Measurements from ENCODE around the gene MPHOSPH9. TPM values are rescaled to one million over a fixed set of nuclear protein-coding genes. Genes with fewer than 3 reads are reported as not detected.
A peak's percentile ranks its signal among the peaks of the same experiment; 100 is the strongest.

Gene MPHOSPH9
- total RNA-seq, 4 donors from 2014 or later: 14.2 to 25.3 (median 15.1) TPM

GRCh38 chr12:123108682-123109066 lies 124.3 kb downstream of the MPHOSPH9 start:
- H3K4me1 ChIP-seq: peaks cover 63 to 79% (median 73%) of the 10 kb centered on the region in 4 donors
- 82% methylated on average over 6 of the region's 7 CpGs for WGBS
- TF ChIP-seq POLR2AphosphoS5 (IDR thresholded peaks at IDR 0.05) (no peak), CTCF (IDR thresholded peaks at IDR 0.05) (no peak), EP300 (IDR thresholded peaks at IDR 0.05) (no peak), POLR2A (IDR thresholded peaks at IDR 0.05; ENCODE audit: low read depth) (no peak)
- DNase-seq (ENCODE audit: extremely low spot score): no peak
- H3K9me3 ChIP-seq: no peaks in the 10 kb centered on the region
- peaks cover 6 to 34% (median 13%) of the 10 kb centered on the region in 4 donors for H3K36me3 ChIP-seq
- H3K4me3 ChIP-seq: no peak overlapping the region
- no peak overlapping the region for H3K27ac ChIP-seq (replicated peaks in 1 of 4)
- intact Hi-C loops (cut with DNase I): no loop called here
- no peaks in the 10 kb centered on the region for H3K27me3 ChIP-seq

GRCh38 chr12:123107926-123108681 lies 124.8 kb downstream of the MPHOSPH9 start:
- Histone ChIP-seq H3K27me3 (no peaks in the 10 kb centered on the region), H3K27ac (replicated peaks in 1 of 4) (peak overlapping the region in 1 of 4 donors; percentile 63), H3K4me1 (peaks cover 58 to 77% (median 68%) of the 10 kb centered on the region in 4 donors), H3K36me3 (peaks cover 6 to 34% (median 13%) of the 10 kb centered on the region in 4 donors), H3K4me3 (no peak overlapping the region), H3K9me3 (no peaks in the 10 kb centered on the region)
- 81% methylated on average over 13 of the region's 13 CpGs for WGBS
- TF ChIP-seq EP300 (IDR thresholded peaks at IDR 0.05) (no peak), POLR2AphosphoS5 (IDR thresholded peaks at IDR 0.05) (no peak), POLR2A (IDR thresholded peaks at IDR 0.05; ENCODE audit: low read depth) (no peak), CTCF (IDR thresholded peaks at IDR 0.05) (no peak)
- no peak for DNase-seq (ENCODE audit: extremely low spot score)
- intact Hi-C loops (cut with DNase I): no loop called here

GRCh38 chr12:123106640-123107359 lies 126.1 kb downstream of the MPHOSPH9 start:
- peaks cover 6 to 34% (median 15%) of the 10 kb centered on the region in 4 donors for H3K36me3 ChIP-seq
- WGBS: 61% methylated on average over 6 of the region's 9 CpGs
- peak overlapping the region; percentile 1 to 63 (median 34) for H3K27ac ChIP-seq (replicated peaks in 1 of 4)
- no peak overlapping the region for H3K4me3 ChIP-seq
- no peaks in the 10 kb centered on the region for H3K27me3 ChIP-seq
- intact Hi-C loops (cut with DNase I): no loop called here
- TF ChIP-seq POLR2A (IDR thresholded peaks at IDR 0.05; ENCODE audit: low read depth): no peak
- TF ChIP-seq POLR2AphosphoS5 (IDR thresholded peaks at IDR 0.05): no peak
- no peak for TF ChIP-seq EP300 (IDR thresholded peaks at IDR 0.05)
- no peaks in the 10 kb centered on the region for H3K9me3 ChIP-seq
- DNase-seq (ENCODE audit: extremely low spot score): no peak
- peaks cover 45 to 64% (median 61%) of the 10 kb centered on the region in 4 donors for H3K4me1 ChIP-seq

- TF ChIP-seq POLR2A (IDR thresholded peaks at IDR 0.05; ENCODE audit: low read depth) (no peak), POLR2AphosphoS5 (IDR thresholded peaks at IDR 0.05) (peak; percentile 53 to 62), EP300 (IDR thresholded peaks at IDR 0.05) (peak; percentile 30), CTCF (IDR thresholded peaks at IDR 0.05) (no peak)
- H3K9me3 ChIP-seq: no peaks in the 10 kb centered on the region
- peaks cover 6 to 34% (median 15%) of the 10 kb centered on the region in 4 donors for H3K36me3 ChIP-seq
- 79% methylated on average over 14 of the region's 14 CpGs for WGBS
- no peaks in the 10 kb centered on the region for H3K27me3 ChIP-seq
- DNase-seq (ENCODE audit: extremely low spot score): no peak
- intact Hi-C loops (cut with DNase I): no loop called here
- no peak overlapping the region for H3K4me3 ChIP-seq
- H3K27ac ChIP-seq (replicated peaks in 1 of 4): peak overlapping the region; percentile 28 to 63 (median 34)
- H3K4me1 ChIP-seq: peaks cover 41 to 63% (median 56%) of the 10 kb centered on the region in 4 donors
Measured at GRCh38 chr12:123105211-123105826, 127.6 kb downstream of the MPHOSPH9 start.

- H3K36me3 ChIP-seq: peaks cover 6 to 29% (median 12%) of the 10 kb centered on the region in 4 donors
- 90% methylated on average over 4 of the region's 4 CpGs for WGBS
- DNase-seq (ENCODE audit: extremely low spot score): no peak
- TF ChIP-seq POLR2A (IDR thresholded peaks at IDR 0.05; ENCODE audit: low read depth): no peak
- TF ChIP-seq POLR2AphosphoS5 (IDR thresholded peaks at IDR 0.05): no peak
- TF ChIP-seq EP300 (IDR thresholded peaks at IDR 0.05): no peak
- no peak for TF ChIP-seq CTCF (IDR thresholded peaks at IDR 0.05)
- no peaks in the 10 kb centered on the region for H3K27me3 ChIP-seq
- peak overlapping the region; percentile 24 to 42 (median 30) for H3K27ac ChIP-seq (replicated peaks in 1 of 4)
- intact Hi-C loops (cut with DNase I): no loop called here
- H3K4me3 ChIP-seq: no peak overlapping the region
- no peaks in the 10 kb centered on the region for H3K9me3 ChIP-seq
- peaks cover 41 to 68% (median 57%) of the 10 kb centered on the region in 4 donors for H3K4me1 ChIP-seq
Measured at GRCh38 chr12:123104809-123105208, 128.1 kb downstream of the MPHOSPH9 start.
